ENCODE data around the gene AP2A2. TPM values are rescaled to one million over a fixed set of nuclear protein-coding genes. Genes with fewer than 3 reads are reported as not detected.

The AP2A2 gene
- total RNA-seq, 1 experiment from 2014 or later: 47.1 TPM

DNA sequence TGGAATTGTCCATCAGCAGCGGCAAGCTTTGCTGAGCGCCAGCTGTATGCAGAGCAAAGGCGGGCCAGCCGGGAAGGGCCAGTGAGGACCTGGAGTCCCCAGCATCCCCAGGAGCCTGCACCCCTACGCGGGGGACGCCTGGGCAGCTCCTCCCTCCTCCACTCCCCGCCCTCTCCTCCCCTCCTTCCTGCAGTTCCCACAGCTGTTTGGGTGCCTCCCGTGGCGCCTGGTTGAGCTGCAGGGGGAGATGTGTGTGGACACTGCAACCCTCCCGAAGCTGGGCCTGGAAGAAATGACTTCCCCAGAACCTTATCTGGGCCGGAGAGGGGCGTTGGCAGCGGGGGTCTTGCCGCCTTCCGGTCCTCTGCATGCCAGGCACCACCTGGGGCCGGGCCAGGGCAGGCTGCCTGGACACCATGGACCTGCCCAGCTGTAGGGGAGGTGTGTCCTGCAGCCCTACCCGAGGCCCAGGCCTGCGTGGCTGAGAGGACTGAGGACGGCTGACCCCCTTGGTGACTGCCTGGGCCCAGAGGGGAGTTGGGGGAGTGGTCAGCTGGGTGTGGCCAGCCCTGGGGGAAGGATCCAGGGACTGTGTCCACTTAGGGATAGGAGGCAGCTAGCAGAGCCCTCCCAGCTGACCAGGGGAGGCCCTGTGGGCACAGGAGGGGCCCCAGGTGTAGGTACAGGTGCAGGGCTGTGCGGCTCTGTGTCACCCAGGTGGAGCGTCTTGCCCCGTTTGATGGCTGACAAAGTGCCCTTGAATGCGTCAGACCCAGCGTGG lies 127.6 kb downstream of the AP2A2 start (continued):
- TF ChIP-seq TEAD1 (CRISPR knock-in tag; IDR thresholded peaks at IDR 0.05): no peak
- TF ChIP-seq, protein P1, sequence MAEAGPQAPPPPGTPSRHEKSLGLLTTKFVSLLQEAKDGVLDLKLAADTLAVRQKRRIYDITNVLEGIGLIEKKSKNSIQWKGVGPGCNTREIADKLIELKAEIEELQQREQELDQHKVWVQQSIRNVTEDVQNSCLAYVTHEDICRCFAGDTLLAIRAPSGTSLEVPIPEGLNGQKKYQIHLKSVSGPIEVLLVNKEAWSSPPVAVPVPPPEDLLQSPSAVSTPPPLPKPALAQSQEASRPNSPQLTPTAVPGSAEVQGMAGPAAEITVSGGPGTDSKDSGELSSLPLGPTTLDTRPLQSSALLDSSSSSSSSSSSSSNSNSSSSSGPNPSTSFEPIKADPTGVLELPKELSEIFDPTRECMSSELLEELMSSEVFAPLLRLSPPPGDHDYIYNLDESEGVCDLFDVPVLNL (CRISPR knock-in tag; IDR thresholded peaks at IDR 0.05; ENCODE audit: borderline replicate concordance, low read depth): no peak
- TF ChIP-seq RELA (CRISPR knock-in tag; IDR thresholded peaks at IDR 0.05; ENCODE audit: borderline replicate concordance): no peak
- TF ChIP-seq, protein P2, sequence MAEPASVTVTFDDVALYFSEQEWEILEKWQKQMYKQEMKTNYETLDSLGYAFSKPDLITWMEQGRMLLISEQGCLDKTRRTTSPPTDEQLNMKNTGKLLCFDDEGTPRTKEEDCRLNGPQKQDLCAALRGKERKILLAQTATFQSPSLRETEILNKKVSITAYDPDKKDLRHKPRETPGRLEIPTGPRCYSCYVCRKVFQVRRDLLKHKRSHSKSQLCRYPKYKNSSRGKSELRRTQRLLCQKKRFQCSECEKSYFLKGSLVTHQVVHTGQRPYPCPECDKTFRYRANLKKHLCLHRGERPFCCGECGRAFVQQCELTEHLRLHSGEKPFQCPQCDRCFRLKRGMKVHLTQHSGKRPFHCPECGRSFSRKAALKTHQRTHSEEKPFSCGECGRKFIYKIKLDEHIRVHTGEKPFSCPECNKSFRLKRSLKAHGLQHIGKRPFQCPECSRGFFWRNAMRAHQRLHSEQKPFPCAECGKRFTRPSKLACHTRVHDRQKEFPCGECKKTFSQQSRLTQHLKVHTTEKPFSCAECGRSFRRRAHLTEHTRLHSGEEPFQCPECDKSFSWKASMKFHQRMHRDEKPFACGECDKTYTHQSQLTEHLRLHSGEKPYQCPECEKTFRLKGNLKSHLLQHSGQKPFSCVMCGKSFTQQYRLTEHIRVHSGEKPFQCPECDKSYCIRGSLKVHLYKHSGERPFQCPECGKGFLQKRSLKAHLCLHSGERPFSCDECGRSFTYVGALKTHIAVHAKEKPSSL (CRISPR knock-in tag; conservative IDR thresholded peaks at IDR 0.05): no peak
- TF ChIP-seq ZNF423 (CRISPR knock-in tag; IDR thresholded peaks at IDR 0.05): no peak
- TF ChIP-seq, protein P3, sequence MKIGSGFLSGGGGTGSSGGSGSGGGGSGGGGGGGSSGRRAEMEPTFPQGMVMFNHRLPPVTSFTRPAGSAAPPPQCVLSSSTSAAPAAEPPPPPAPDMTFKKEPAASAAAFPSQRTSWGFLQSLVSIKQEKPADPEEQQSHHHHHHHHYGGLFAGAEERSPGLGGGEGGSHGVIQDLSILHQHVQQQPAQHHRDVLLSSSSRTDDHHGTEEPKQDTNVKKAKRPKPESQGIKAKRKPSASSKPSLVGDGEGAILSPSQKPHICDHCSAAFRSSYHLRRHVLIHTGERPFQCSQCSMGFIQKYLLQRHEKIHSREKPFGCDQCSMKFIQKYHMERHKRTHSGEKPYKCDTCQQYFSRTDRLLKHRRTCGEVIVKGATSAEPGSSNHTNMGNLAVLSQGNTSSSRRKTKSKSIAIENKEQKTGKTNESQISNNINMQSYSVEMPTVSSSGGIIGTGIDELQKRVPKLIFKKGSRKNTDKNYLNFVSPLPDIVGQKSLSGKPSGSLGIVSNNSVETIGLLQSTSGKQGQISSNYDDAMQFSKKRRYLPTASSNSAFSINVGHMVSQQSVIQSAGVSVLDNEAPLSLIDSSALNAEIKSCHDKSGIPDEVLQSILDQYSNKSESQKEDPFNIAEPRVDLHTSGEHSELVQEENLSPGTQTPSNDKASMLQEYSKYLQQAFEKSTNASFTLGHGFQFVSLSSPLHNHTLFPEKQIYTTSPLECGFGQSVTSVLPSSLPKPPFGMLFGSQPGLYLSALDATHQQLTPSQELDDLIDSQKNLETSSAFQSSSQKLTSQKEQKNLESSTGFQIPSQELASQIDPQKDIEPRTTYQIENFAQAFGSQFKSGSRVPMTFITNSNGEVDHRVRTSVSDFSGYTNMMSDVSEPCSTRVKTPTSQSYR (CRISPR knock-in tag; IDR thresholded peaks at IDR 0.05): no peak
- TF ChIP-seq NR2C2 (CRISPR knock-in tag; IDR thresholded peaks at IDR 0.05): no peak
- TF ChIP-seq ATF1 (CRISPR knock-in tag; IDR thresholded peaks at IDR 0.05): no peak

DNA sequence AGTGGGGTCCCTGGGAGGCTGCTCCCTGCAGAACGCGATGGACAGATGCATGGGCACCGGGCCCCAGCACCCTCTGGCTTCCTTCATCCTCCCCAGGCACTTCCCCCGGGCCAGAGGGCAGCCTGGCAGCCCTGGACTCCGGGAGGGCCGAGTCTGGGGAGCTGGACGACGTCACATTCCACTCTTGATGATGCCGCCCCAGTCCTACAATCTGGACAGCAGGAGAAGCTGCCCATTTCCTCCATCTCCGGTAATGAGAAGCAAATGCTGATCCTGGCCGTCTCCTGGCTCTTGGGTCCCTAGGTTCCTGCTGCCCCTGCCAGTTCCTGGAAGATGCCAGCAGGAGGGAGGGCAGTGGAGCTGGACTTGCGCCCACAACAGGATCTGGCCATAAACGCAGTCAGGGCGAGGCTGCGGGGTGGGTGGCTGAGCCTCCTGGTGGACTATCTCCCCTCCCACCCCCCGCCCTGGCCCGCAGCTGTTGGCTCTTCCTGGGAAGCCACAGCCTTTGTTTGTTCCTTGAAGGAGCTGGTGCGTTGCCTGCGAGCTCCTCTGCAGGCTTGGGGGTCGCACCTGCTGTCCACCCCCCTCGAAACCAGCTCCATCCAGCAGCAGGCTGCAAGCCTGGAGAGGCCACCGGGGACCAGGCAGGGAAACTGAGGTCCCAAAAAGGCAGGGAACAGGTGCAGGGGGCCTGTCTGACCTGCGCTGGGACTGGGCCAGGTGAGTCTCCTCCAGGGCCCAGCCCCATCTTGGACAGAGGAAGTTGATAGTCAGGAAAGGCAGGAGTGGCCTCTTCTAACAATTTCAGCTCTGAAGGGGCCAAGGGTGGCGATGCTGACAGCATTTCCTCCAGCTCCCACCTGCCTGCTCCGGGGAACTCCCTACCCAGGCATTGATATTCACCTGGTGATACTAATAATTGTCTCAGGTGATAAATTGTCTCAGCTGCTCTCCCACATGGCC lies 128.8 kb downstream of the AP2A2 start:
- no peak overlapping the region for H3K4me3 Mint-ChIP-seq
- H3K4me1 Mint-ChIP-seq: no peaks in the 10 kb centered on the region
- H3K27ac Mint-ChIP-seq: no peak overlapping the region
- H3K27me3 Mint-ChIP-seq (ENCODE audit: low read depth): no peaks in the 10 kb centered on the region
- ATAC-seq (no peak), DNase-seq (ENCODE audit: low spot score) (peak; percentile 11)
- H3K36me3 Mint-ChIP-seq: no peaks in the 10 kb centered on the region
- no peaks in the 10 kb centered on the region for H3K9me3 Mint-ChIP-seq
- CTCF ChIA-PET: interaction anchor here (0.6 to 2.0 kb wide), 6 partner anchors 27 to 216 kb away, joined by 3 to 5 read pairs (median 3); no protein-coding TSS in a partner anchor
- POLR2A ChIA-PET: no interaction called here
- TF ChIP-seq, protein P4, sequence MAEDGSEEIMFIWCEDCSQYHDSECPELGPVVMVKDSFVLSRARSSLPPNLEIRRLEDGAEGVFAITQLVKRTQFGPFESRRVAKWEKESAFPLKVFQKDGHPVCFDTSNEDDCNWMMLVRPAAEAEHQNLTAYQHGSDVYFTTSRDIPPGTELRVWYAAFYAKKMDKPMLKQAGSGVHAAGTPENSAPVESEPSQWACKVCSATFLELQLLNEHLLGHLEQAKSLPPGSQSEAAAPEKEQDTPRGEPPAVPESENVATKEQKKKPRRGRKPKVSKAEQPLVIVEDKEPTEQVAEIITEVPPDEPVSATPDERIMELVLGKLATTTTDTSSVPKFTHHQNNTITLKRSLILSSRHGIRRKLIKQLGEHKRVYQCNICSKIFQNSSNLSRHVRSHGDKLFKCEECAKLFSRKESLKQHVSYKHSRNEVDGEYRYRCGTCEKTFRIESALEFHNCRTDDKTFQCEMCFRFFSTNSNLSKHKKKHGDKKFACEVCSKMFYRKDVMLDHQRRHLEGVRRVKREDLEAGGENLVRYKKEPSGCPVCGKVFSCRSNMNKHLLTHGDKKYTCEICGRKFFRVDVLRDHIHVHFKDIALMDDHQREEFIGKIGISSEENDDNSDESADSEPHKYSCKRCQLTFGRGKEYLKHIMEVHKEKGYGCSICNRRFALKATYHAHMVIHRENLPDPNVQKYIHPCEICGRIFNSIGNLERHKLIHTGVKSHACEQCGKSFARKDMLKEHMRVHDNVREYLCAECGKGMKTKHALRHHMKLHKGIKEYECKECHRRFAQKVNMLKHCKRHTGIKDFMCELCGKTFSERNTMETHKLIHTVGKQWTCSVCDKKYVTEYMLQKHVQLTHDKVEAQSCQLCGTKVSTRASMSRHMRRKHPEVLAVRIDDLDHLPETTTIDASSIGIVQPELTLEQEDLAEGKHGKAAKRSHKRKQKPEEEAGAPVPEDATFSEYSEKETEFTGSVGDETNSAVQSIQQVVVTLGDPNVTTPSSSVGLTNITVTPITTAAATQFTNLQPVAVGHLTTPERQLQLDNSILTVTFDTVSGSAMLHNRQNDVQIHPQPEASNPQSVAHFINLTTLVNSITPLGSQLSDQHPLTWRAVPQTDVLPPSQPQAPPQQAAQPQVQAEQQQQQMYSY (CRISPR knock-in tag; IDR thresholded peaks at IDR 0.05): no peak
- TF ChIP-seq, protein P5, sequence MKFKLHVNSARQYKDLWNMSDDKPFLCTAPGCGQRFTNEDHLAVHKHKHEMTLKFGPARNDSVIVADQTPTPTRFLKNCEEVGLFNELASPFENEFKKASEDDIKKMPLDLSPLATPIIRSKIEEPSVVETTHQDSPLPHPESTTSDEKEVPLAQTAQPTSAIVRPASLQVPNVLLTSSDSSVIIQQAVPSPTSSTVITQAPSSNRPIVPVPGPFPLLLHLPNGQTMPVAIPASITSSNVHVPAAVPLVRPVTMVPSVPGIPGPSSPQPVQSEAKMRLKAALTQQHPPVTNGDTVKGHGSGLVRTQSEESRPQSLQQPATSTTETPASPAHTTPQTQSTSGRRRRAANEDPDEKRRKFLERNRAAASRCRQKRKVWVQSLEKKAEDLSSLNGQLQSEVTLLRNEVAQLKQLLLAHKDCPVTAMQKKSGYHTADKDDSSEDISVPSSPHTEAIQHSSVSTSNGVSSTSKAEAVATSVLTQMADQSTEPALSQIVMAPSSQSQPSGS (CRISPR knock-in tag; IDR thresholded peaks at IDR 0.05; ENCODE audit: borderline replicate concordance, low read depth): no peak
- TF ChIP-seq FOXP1 (CRISPR knock-in tag; IDR thresholded peaks at IDR 0.05; ENCODE audit: borderline replicate concordance) (no peak), SP1 (CRISPR knock-in tag; conservative IDR thresholded peaks at IDR 0.05) (no peak)
- TF ChIP-seq, protein P6, sequence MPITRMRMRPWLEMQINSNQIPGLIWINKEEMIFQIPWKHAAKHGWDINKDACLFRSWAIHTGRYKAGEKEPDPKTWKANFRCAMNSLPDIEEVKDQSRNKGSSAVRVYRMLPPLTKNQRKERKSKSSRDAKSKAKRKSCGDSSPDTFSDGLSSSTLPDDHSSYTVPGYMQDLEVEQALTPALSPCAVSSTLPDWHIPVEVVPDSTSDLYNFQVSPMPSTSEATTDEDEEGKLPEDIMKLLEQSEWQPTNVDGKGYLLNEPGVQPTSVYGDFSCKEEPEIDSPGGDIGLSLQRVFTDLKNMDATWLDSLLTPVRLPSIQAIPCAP (CRISPR knock-in tag; IDR thresholded peaks at IDR 0.05): no peak

All from WTC11 (cell line).